GM21381 (cell line): Measurements from ENCODE around the gene RAB8B.
A peak's percentile ranks its signal among the peaks of the same experiment; 100 is the strongest.

Experiments used
- ATAC-seq: cut with Tn5 transposase; IDR thresholded peaks from one replicate; pipeline ENCODE4 v1.9.1; 2021; ENCODE audit warnings: mild to moderate bottlenecking, moderate library complexity; ENCODE audit not compliant: unreplicated experiment

RAB8B gene

GRCh38 chr15:63181648-63182047, 7.8 kb upstream of the RAB8B start:
- no peak for ATAC-seq

- ATAC-seq = no peak
Measured at GRCh38 chr15:63185206-63185605, 4.2 kb upstream of the RAB8B start.

- no peak for ATAC-seq
Measured at GRCh38 chr15:63186065-63186464, 3.3 kb upstream of the RAB8B start.

GRCh38 chr15:63187589-63188226, 1.7 kb upstream of the RAB8B start:
- no peak for ATAC-seq

- ATAC-seq = no peak
Measured at GRCh38 chr15:63188247-63188925, 1.0 kb upstream of the RAB8B start.

- no peak for ATAC-seq
Measured at GRCh38 chr15:63189941-63190768, 749 bp downstream of the RAB8B start.

- ATAC-seq = no peak
Measured at GRCh38 chr15:63190769-63191649, 1.6 kb downstream of the RAB8B start.

GRCh38 chr15:63191895-63192618, 2.7 kb downstream of the RAB8B start:
- ATAC-seq = peak; percentile 41

- ATAC-seq = no peak
Measured at GRCh38 chr15:63192619-63193206, 3.3 kb downstream of the RAB8B start.

GRCh38 chr15:63194302-63194701, 4.9 kb downstream of the RAB8B start:
- ATAC-seq = no peak

- ATAC-seq = no peak
Measured at GRCh38 chr15:63194880-63195568, 5.6 kb downstream of the RAB8B start.

- no peak for ATAC-seq
Measured at GRCh38 chr15:63195569-63196015, 6.2 kb downstream of the RAB8B start.

GRCh38 chr15:63196842-63197241, 7.4 kb downstream of the RAB8B start:
- ATAC-seq = no peak

- no peak for ATAC-seq
Measured at GRCh38 chr15:63197626-63198025, 8.2 kb downstream of the RAB8B start.

GRCh38 chr15:63198371-63199250, 9.2 kb downstream of the RAB8B start:
- ATAC-seq = no peak

GRCh38 chr15:63200464-63201249, 11.3 kb downstream of the RAB8B start:
- no peak for ATAC-seq

GRCh38 chr15:63202861-63203260, 13.5 kb downstream of the RAB8B start:
- no peak for ATAC-seq
